Fibroblast of upper back skin (primary cell): Measurements from ENCODE around the gene MT1B.
"Not testable (repeated sequence)": the region's sequence is repeated elsewhere in the genome, so short reads cannot be mapped to it uniquely, and the experiment has no call there.

Experiments
- DNase-seq: peaks from one replicate; pipeline ENCODE4 v3.0.0-alpha.2; 2013

The MT1B gene

GRCh38 chr16:56639045-56639444 is 12.6 kb upstream of the MT1B start:
- DNase-seq, result no peak

GRCh38 chr16:56640076-56640475 is 11.6 kb upstream of the MT1B start:
- DNase-seq, result no peak

GRCh38 chr16:56641166-56641565 is 10.5 kb upstream of the MT1B start:
- no peak for DNase-seq

GRCh38 chr16:56643080-56643778 is 8.5 kb upstream of the MT1B start:
- no peak for DNase-seq

GRCh38 chr16:56643833-56644232 is 7.9 kb upstream of the MT1B start:
- no peak for DNase-seq

- no peak for DNase-seq
These were observed 6.4 kb upstream of the MT1B start for GRCh38 chr16:56645311-56645710.

- no peak for DNase-seq
These were observed 5.8 kb upstream of the MT1B start for GRCh38 chr16:56645838-56646237.

GRCh38 chr16:56647641-56648431 is 3.9 kb upstream of the MT1B start:
- no peak for DNase-seq

GRCh38 chr16:56649271-56649670 is 2.4 kb upstream of the MT1B start:
- no peak for DNase-seq

- no peak for DNase-seq
These were observed 1.9 kb upstream of the MT1B start for GRCh38 chr16:56649820-56650219.

GRCh38 chr16:56652600-56652999 is 914 bp downstream of the MT1B start:
- no peak for DNase-seq

GRCh38 chr16:56653218-56653617 is 1.5 kb downstream of the MT1B start:
- DNase-seq, result no peak

GRCh38 chr16:56657555-56658326 is 6.1 kb downstream of the MT1B start, which contains the start of gene MT1F:
MT1F (plus strand) TSS chr16:56657959; CDS start chr16:56658059, 100 bp downstream.
- DNase-seq, result no peak

GRCh38 chr16:56658327-56658875 is 6.7 kb downstream of the MT1B start:
- no peak for DNase-seq

- DNase-seq, result no peak
These were observed 11.0 kb downstream of the MT1B start for GRCh38 chr16:56662357-56663354.

GRCh38 chr16:56664506-56664905 is 12.8 kb downstream of the MT1B start:
- no peak for DNase-seq

- not testable (repeated sequence) for DNase-seq
These were observed 13.9 kb downstream of the MT1B start for GRCh38 chr16:56665286-56666261.

- DNase-seq, result no peak
These were observed 16.2 kb downstream of the MT1B start, which contains the start of gene MT1G for GRCh38 chr16:56667581-56668571. MT1G (minus strand) TSS chr16:56668065; CDS start chr16:56667993, 72 bp downstream.
